Body of pancreas (tissue), 4 donors: ENCODE results near the gene HNRNPLL.

Source experiments
- CTCF ChIP-seq, 7 experiments: fragments of 450-650 bp in 4 of 7; fragments of 200-600 bp in 3 of 7; sonication (generic) in 3 of 7; IDR thresholded peaks; one replicate each; pipeline ENCODE4 v1.5.1; 2016 to 2019; ENCODE audit warnings: antibody characterized with exemption in 7 of 7
- POLR2A ChIP-seq, 3 donors: fragments of 450-650 bp; IDR thresholded peaks; one replicate each; pipeline ENCODE4 v1.6.1; 2016; ENCODE audit warnings: antibody characterized with exemption in 3 of 3, mild to moderate bottlenecking in 2 of 3

GRCh38 chr2:38554973-38555595 lies 47.6 kb downstream of the HNRNPLL start:
- TF ChIP-seq POLR2A (IDR thresholded peaks at IDR 0.05), result no peak
- peak in 6 of 7 experiments; percentile 9 to 28 (median 18) for TF ChIP-seq CTCF (IDR thresholded peaks at IDR 0.05)
